HepG2 (cell line): Measurements from ENCODE around the gene ACSF3. TPM values are rescaled to one million over a fixed set of nuclear protein-coding genes. Genes with fewer than 3 reads are reported as not detected.
A peak's percentile ranks its signal among the peaks of the same experiment; 100 is the strongest.

Experiments
- ATAC-seq: fragments of 200-7000 bp; cut with Tn5 transposase; 3 replicates; pipeline ENCODE4 v1.9.1; 2020; ENCODE audit warnings: mild to moderate bottlenecking, moderate library complexity
- BruUV-seq: library from RNA; stranded (reverse); fragments of 400-500 nt; replicated peaks from 2 replicates; lab custom pipeline; 2021; lab: Mats Ljungman, UMichigan
- CTCF ChIA-PET: fragments of 300-600 bp; formaldehyde crosslinking; extraction: SDS; loops from one replicate; lab custom pipeline; 2021; ENCODE audit warnings: low total read pairs, inconsistent platforms, low intra/inter-chr PET ratio; lab: Yijun Ruan, JAX
- POLR2A ChIA-PET: fragments of 350-600 bp; sonication (Branson Sonifier 250); formaldehyde crosslinking; loops from one replicate; lab custom pipeline; 2020; ENCODE audit warnings: antibody characterized with exemption, inconsistent platforms; lab: Yijun Ruan, JAX
- DNase-seq: peaks from one replicate; pipeline ENCODE4 v3.0.0-alpha.2; 2015; ENCODE audit warnings: low spot score
- FAIRE-seq: peaks from 3 replicates; lab custom pipeline; 2011; peaks lifted over from hg19 to GRCh38; lab: Jason Lieb, UNC
- H2AFZ ChIP-seq: one replicate; pipeline ENCODE4 v1.6.1; 2011; ENCODE audit warnings: low read length, inconsistent platforms
- H3K27ac ChIP-seq: fragments of 300-600 bp; 3 replicates; pipeline ENCODE4 v1.8.0; 2011; ENCODE audit warnings: mixed run types, mild to moderate bottlenecking, mixed read lengths, low read length, inconsistent platforms; ENCODE audit not compliant: insufficient read depth; ENCODE audit errors: extremely low read length
- H3K27me3 ChIP-seq, 2 experiments: fragments of 200-600 bp in 1 of 2; 2 replicates in 1 of 2; 3 replicates in 1 of 2; pipeline versions ENCODE4 v1.6.0 to v1.8.0; 2011; ENCODE audit warnings: low read length in 2 of 2, mild to moderate bottlenecking in 2 of 2, moderate library complexity in 2 of 2, inconsistent platforms in 1 of 2; ENCODE audit not compliant: insufficient read depth in 2 of 2, control insufficient read depth in 1 of 2
- H3K36me3 ChIP-seq, 2 experiments: fragments of 200-600 bp in 1 of 2; replicated peaks in 1 of 2; 2 replicates in 1 of 2; 3 replicates in 1 of 2; pipeline versions ENCODE4 v1.5.1 to v1.8.0; 2011; ENCODE audit warnings: low read length in 2 of 2, inconsistent platforms in 1 of 2; ENCODE audit not compliant: insufficient read depth in 2 of 2, control insufficient read depth in 1 of 2
- H3K4me1 ChIP-seq: 2 replicates; pipeline ENCODE4 v1.5.1; 2012; ENCODE audit warnings: low read length, inconsistent platforms; ENCODE audit not compliant: insufficient read depth
- H3K4me2 ChIP-seq: 2 replicates; pipeline ENCODE4 v1.6.0; 2011; ENCODE audit warnings: low read depth, low read length, inconsistent platforms
- H3K4me3 ChIP-seq, 3 experiments: fragments of 200-600 bp in 1 of 3; sonication (generic), shearing (Covaris generic) in 1 of 3; replicated peaks in 1 of 3; 2 replicates each; pipeline ENCODE4 v1.5.1; 2011 to 2016; ENCODE audit warnings: low read length in 3 of 3, inconsistent platforms in 2 of 3, low read depth in 2 of 3, mild to moderate bottlenecking in 2 of 3, control low read depth in 1 of 3, mixed read lengths in 1 of 3; ENCODE audit not compliant: insufficient read depth in 1 of 3
- H3K79me2 ChIP-seq: one replicate; pipeline ENCODE4 v1.6.1; 2011; ENCODE audit warnings: low read length, inconsistent platforms; ENCODE audit not compliant: insufficient read depth
- H3K9ac ChIP-seq: 2 replicates; pipeline ENCODE4 v1.6.0; 2011; ENCODE audit warnings: mild to moderate bottlenecking, low read depth, low read length, inconsistent platforms; ENCODE audit not compliant: insufficient read depth
- H3K9me3 ChIP-seq: 2 replicates; pipeline ENCODE4 v1.5.1; 2012; ENCODE audit warnings: mild to moderate bottlenecking, low read length
- H4K20me1 ChIP-seq: 2 replicates; pipeline ENCODE4 v1.6.0; 2011; ENCODE audit warnings: inconsistent platforms, mild to moderate bottlenecking, low read length, moderate library complexity; ENCODE audit not compliant: insufficient read depth
- MIER2 ChIP-seq: IDR thresholded peaks from 2 replicates; pipeline ENCODE4 v1.6.1; 2016; ENCODE audit warnings: missing biosample characterization, missing genetic modification reagents
- PHF5A ChIP-seq: IDR thresholded peaks from one replicate; pipeline ENCODE4 v1.6.1; 2018; ENCODE audit warnings: low read depth, missing genetic modification reagents; ENCODE audit not compliant: unreplicated experiment
- SNRNP70 ChIP-seq: fragments of 200-400 bp; formaldehyde crosslinking; IDR thresholded peaks from 2 replicates; pipeline ENCODE4 v1.6.1; 2017; ENCODE audit warnings: mild to moderate bottlenecking, low read depth, low read length, moderate library complexity
- SSRP1 ChIP-seq: IDR thresholded peaks from 2 replicates; pipeline ENCODE4 v1.6.1; 2016; ENCODE audit warnings: control low read depth
- ZMYM2 ChIP-seq: sonication (generic); formaldehyde crosslinking; IDR thresholded peaks from 2 replicates; pipeline ENCODE4 v1.8.0; 2022; ENCODE audit warnings: mild to moderate bottlenecking, missing genetic modification reagents
- ZNF180 ChIP-seq: sonication (generic); formaldehyde crosslinking; IDR thresholded peaks from 2 replicates; pipeline ENCODE4 v1.4.0; 2020; ENCODE audit warnings: low read depth, missing genetic modification reagents, borderline replicate concordance
- WGBS: methylation state at CpG from one replicate; pipeline ENCODE4 v1.1.6; 2017; ENCODE audit warnings: low lambda C conversion rate; 5-methylcytosine and 5-hydroxymethylcytosine counted together
- in situ Hi-C: cut with HindIII; loops from 2 replicates; pipeline ENCODE4 v1.10.0; 2017; ENCODE audit warnings: low pct_unique_long_range_greater_than_20kb; ENCODE audit not compliant: extremely low pct_ligation_motif_present
- intact Hi-C: fragments of 100-400 bp; cut with micrococcal nuclease; formaldehyde crosslinking; loops from one replicate; pipeline ENCODE4 v1.10.0; 2022; ENCODE audit not compliant: unreplicated experiment
- polyA plus RNA-seq, 8 experiments: library from polyadenylated mRNA; depleted of rRNA in 3 of 8; stranded (reverse) in 7 of 8; unstranded in 1 of 8; fragments of >200 nt; fragmentation: Illumina TruSeq in 4 of 8; extraction: Trizol in 4 of 8; gene quantifications; 2 replicates each; pipeline versions ENCODE4 v1.2.1 to v1.2.3, GENCODE V29; 2011 to 2016; ENCODE audit warnings: low read depth in 4 of 8, missing spikeins in 1 of 8, mixed read lengths in 1 of 8; ENCODE audit not compliant: insufficient read depth in 1 of 8
- total RNA-seq, 5 experiments: library from RNA; depleted of rRNA; stranded (reverse); fragments of >200 nt; fragmentation: Illumina TruSeq; extraction: Trizol; gene quantifications; 2 replicates each; pipeline ENCODE4 v1.2.3, GENCODE V29; 2016; ENCODE audit warnings: low read depth in 1 of 5
- TF ChIP-seq, protein P1 (sequence below): sonication (generic); formaldehyde crosslinking; IDR thresholded peaks from 2 replicates; pipeline ENCODE4 v1.5.0; 2020; ENCODE audit warnings: mild to moderate bottlenecking, missing genetic modification reagents, borderline replicate concordance
- TF ChIP-seq, protein P2 (sequence below): sonication (generic); formaldehyde crosslinking; IDR thresholded peaks from 2 replicates; pipeline ENCODE4 v1.4.0; 2020; ENCODE audit warnings: missing genetic modification reagents, borderline replicate concordance

Gene ACSF3
- total and polyA plus RNA-seq, 2 of the 13 experiments (the other 11 are each of a cell fraction or from before 2014, with no cell fraction given), result 14.9 to 30.6 TPM

DNA sequence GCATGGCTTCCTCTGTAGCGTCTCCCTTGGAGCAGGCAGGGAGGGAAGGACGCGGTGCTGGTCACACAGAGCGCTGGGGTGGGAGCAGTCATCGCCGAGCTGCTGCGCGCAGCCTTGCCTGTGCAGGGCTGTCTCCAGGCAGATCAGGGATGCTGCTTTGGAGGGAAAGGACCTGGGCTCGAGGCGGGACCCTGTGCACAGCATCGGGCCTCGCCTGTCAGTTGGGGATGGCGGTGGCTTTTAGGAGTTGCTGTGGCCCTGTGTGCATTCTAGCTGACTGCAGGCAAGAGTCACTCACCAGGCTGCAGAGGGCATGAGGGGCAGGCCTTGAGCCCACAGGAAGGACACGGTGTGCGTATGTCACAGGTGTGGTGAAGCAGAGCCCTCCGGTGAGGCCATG is 10.1 kb downstream of the ACSF3 start:
- POLR2A ChIA-PET, result interaction anchor here (1.4 kb wide), 1 partner anchor 10 kb away, joined by 3 read pairs; the partner anchor contains the start of gene ACSF3
- Histone ChIP-seq H3K4me3 (no peak overlapping the region), H3K9ac (no peak overlapping the region), H3K27me3 (no peaks in the 10 kb centered on the region), H3K36me3 (peaks cover 47 to 77% of the 10 kb centered on the region in 2 experiments), H4K20me1 (peaks cover 4% of the 10 kb centered on the region; the same call in 1 of the 2 replicates), H3K4me2 (no peak overlapping the region), H3K9me3 (no peaks in the 10 kb centered on the region), H3K4me1 (peaks cover 22% of the 10 kb centered on the region), H3K27ac (no peak overlapping the region), H2AFZ (no peak overlapping the region), H3K79me2 (no peaks in the 10 kb centered on the region)
- 96% methylated on average over 15 of the region's 16 CpGs for WGBS
- BruUV-seq, result no TSS peak
- in situ Hi-C loops, result no loop called here
- intact Hi-C loops, result no loop called here
- DNase-seq (no peak), FAIRE-seq (no peak), ATAC-seq (no peak)
- CTCF ChIA-PET, result no interaction called here
- TF ChIP-seq, protein P1, sequence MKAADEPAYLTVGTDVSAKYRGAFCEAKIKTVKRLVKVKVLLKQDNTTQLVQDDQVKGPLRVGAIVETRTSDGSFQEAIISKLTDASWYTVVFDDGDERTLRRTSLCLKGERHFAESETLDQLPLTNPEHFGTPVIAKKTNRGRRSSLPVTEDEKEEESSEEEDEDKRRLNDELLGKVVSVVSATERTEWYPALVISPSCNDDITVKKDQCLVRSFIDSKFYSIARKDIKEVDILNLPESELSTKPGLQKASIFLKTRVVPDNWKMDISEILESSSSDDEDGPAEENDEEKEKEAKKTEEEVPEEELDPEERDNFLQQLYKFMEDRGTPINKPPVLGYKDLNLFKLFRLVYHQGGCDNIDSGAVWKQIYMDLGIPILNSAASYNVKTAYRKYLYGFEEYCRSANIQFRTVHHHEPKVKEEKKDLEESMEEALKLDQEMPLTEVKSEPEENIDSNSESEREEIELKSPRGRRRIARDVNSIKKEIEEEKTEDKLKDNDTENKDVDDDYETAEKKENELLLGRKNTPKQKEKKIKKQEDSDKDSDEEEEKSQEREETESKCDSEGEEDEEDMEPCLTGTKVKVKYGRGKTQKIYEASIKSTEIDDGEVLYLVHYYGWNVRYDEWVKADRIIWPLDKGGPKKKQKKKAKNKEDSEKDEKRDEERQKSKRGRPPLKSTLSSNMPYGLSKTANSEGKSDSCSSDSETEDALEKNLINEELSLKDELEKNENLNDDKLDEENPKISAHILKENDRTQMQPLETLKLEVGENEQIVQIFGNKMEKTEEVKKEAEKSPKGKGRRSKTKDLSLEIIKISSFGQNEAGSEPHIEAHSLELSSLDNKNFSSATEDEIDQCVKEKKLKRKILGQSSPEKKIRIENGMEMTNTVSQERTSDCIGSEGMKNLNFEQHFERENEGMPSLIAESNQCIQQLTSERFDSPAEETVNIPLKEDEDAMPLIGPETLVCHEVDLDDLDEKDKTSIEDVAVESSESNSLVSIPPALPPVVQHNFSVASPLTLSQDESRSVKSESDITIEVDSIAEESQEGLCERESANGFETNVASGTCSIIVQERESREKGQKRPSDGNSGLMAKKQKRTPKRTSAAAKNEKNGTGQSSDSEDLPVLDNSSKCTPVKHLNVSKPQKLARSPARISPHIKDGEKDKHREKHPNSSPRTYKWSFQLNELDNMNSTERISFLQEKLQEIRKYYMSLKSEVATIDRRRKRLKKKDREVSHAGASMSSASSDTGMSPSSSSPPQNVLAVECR (CRISPR knock-in tag), result peak; percentile 18; the same call in 1 of the 2 replicates
- TF ChIP-seq SNRNP70, result no peak

DNA sequence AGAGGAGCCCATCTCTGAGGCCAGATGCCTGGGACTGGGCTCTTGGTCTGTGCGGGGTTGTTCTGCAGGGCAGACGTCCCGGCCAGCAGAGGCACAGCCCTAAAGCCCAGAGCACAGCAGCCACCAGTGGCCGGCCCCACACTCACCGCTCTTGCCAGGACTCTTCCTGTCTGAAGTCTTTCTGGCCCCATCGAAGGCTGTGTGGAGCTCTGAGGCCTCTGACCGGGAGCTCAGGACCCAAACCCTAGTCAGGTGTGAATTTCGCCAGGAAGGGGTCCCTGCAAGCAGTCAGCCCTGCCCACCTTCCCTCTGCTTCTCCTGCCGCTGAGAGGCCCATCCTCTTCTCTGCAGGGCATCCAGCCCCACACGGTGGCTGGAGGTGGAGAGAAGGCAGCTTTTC is 10.7 kb downstream of the ACSF3 start:
- H3K27me3 ChIP-seq, result no peaks in the 10 kb centered on the region
- no peaks in the 10 kb centered on the region for H3K9me3 ChIP-seq
- H3K4me2 ChIP-seq, result no peak overlapping the region
- no peak overlapping the region for H3K27ac ChIP-seq
- no peak overlapping the region for H3K4me3 ChIP-seq
- peaks cover 47 to 74% of the 10 kb centered on the region in 2 experiments for H3K36me3 ChIP-seq
- no peaks in the 10 kb centered on the region for H3K79me2 ChIP-seq
- H4K20me1 ChIP-seq, result no peaks in the 10 kb centered on the region; the same call in 1 of the 2 replicates
- no peak overlapping the region for H3K9ac ChIP-seq
- peaks cover 16% of the 10 kb centered on the region for H3K4me1 ChIP-seq
- no peak overlapping the region for H2AFZ ChIP-seq
- CTCF ChIA-PET, result no interaction called here
- POLR2A ChIA-PET, result no interaction called here
- no TSS peak for BruUV-seq
- intact Hi-C loops, result no loop called here
- ATAC-seq (no peak), DNase-seq (no peak), FAIRE-seq (no peak)
- in situ Hi-C loops, result no loop called here
- WGBS, result 100% methylated on average over 4 of the region's 10 CpGs
- TF ChIP-seq ZMYM2 (no peak), PHF5A (no peak), MIER2 (no peak), SSRP1 (CRISPR knock-in tag) (no peak), ZNF180 (CRISPR knock-in tag) (no peak)
- TF ChIP-seq, protein P2, sequence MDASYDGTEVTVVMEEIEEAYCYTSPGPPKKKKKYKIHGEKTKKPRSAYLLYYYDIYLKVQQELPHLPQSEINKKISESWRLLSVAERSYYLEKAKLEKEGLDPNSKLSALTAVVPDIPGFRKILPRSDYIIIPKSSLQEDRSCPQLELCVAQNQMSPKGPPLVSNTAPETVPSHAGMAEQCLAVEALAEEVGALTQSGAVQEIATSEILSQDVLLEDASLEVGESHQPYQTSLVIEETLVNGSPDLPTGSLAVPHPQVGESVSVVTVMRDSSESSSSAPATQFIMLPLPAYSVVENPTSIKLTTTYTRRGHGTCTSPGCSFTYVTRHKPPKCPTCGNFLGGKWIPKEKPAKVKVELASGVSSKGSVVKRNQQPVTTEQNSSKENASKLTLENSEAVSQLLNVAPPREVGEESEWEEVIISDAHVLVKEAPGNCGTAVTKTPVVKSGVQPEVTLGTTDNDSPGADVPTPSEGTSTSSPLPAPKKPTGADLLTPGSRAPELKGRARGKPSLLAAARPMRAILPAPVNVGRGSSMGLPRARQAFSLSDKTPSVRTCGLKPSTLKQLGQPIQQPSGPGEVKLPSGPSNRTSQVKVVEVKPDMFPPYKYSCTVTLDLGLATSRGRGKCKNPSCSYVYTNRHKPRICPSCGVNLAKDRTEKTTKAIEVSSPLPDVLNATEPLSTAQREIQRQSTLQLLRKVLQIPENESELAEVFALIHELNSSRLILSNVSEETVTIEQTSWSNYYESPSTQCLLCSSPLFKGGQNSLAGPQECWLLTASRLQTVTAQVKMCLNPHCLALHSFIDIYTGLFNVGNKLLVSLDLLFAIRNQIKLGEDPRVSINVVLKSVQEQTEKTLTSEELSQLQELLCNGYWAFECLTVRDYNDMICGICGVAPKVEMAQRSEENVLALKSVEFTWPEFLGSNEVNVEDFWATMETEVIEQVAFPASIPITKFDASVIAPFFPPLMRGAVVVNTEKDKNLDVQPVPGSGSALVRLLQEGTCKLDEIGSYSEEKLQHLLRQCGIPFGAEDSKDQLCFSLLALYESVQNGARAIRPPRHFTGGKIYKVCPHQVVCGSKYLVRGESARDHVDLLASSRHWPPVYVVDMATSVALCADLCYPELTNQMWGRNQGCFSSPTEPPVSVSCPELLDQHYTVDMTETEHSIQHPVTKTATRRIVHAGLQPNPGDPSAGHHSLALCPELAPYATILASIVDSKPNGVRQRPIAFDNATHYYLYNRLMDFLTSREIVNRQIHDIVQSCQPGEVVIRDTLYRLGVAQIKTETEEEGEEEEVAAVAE, result no peak
